Measurements from ENCODE around the gene MBP.

GRCh38 chr18:77161383-77161782, 28.8 kb upstream of the MBP start:
- TF ChIP-seq CTCF (conservative IDR thresholded peaks at IDR 0.05; ENCODE audit: low read depth in 2 of 2) (no peak), POLR2AphosphoS5 (IDR thresholded peaks at IDR 0.05; ENCODE audit: low read depth) (no peak), EZH2 (IDR thresholded peaks at IDR 0.05; ENCODE audit: low read depth, unreplicated experiment) (no peak), REST (IDR thresholded peaks at IDR 0.05; ENCODE audit: unreplicated experiment) (no peak), EZH2phosphoT487 (IDR thresholded peaks at IDR 0.05; ENCODE audit: unreplicated experiment) (no peak), ZNF114 (CRISPR knock-in tag; IDR thresholded peaks at IDR 0.05) (no peak), CREB1 (CRISPR knock-in tag; IDR thresholded peaks at IDR 0.05; ENCODE audit: low read depth) (no peak), ZNF462 (CRISPR knock-in tag; IDR thresholded peaks at IDR 0.05) (no peak), STAT1 (IDR thresholded peaks at IDR 0.05; ENCODE audit: unreplicated experiment) (no peak), JUNB (IDR thresholded peaks at IDR 0.05; ENCODE audit: unreplicated experiment) (no peak), ETS1 (IDR thresholded peaks at IDR 0.05) (no peak), ZNF331 (CRISPR knock-in tag; IDR thresholded peaks at IDR 0.05; ENCODE audit: low read depth) (no peak)

All from GM23338 (cell line).